ENCODE results near the gene LGR6. TPM values are rescaled to one million over a fixed set of nuclear protein-coding genes. Genes with fewer than 3 reads are reported as not detected.

LGR6 gene
- total RNA-seq, 1 experiment from 2014 or later, result 1.0 TPM

DNA sequence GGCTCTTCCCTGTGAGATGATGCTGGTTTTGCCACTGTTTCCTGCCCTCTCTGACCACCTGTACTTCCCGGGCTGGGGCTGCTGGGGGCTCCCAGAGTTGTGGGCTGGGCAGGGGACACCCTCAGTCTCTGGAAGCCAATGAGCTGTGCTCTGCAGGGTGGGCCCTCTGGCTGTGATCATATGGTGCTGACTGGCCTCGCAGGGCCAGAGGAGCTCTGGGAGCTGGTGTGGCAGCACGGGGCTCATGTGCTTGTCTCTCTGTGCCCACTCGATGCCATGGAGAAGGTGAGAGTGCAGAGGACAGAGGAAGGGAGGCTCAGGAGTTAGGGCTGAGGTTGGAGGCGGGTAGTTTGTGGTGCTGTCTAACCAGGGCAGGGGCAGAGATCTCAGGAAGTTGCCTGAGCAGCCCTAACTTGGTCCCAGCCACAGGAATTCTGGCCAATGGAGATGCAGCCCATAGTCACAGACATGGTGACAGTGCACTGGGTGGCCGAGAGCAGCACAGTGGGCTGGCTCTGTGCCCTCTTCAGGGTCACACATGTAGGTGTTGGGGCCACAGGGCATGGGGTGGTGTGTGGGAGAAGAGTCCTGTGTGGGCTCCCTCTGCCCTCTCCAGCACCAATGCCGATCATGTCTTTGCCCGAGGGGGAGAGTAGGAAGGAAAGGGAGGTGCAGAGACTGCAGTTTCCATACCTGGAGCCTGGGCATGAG lies 5.7 kb upstream of the LGR6 start:
- no peak overlapping the region for H2BK5ac ChIP-seq (ENCODE audit: insufficient read length, low read length)
- H4K5ac ChIP-seq (ENCODE audit: insufficient read length, low read depth, low read length), result no peak overlapping the region
- no peak overlapping the region for H3K27ac ChIP-seq (ENCODE audit: insufficient read length, low read depth, low read length)
- no peak overlapping the region for H3K4me2 ChIP-seq (ENCODE audit: insufficient read depth, insufficient read length, low read length)
- H4K20me1 ChIP-seq (ENCODE audit: control insufficient read depth, insufficient read depth, insufficient read length), result no peaks in the 10 kb centered on the region
- H3K18ac ChIP-seq (ENCODE audit: insufficient read length, low read depth, low read length), result no peak overlapping the region
- H3K4ac ChIP-seq (ENCODE audit: low read depth, low read length), result no peak overlapping the region
- no peak overlapping the region for H2AK5ac ChIP-seq (ENCODE audit: insufficient read length, low read length)
- H2AFZ ChIP-seq (ENCODE audit: low read length), result no peak overlapping the region
- H3K9ac ChIP-seq (ENCODE audit: extremely low read depth, insufficient read length, low read length), result no peak overlapping the region
- no peaks in the 10 kb centered on the region for H3K27me3 ChIP-seq (ENCODE audit: insufficient read depth, low read length)
- peaks cover 3% of the 10 kb centered on the region; the same call in 1 of the 2 replicates for H3K4me1 ChIP-seq (ENCODE audit: insufficient read depth, low read length)
- H2BK12ac ChIP-seq (ENCODE audit: insufficient read length, low read depth, low read length), result no peak overlapping the region
- no peak overlapping the region for H4K8ac ChIP-seq (replicated peaks; ENCODE audit: insufficient read length, low read depth, low read length)
- H2BK120ac ChIP-seq (ENCODE audit: low read depth, low read length, poor library complexity, severe bottlenecking), result no peak overlapping the region
- H4K91ac ChIP-seq (ENCODE audit: insufficient read length, low read depth, low read length), result no peak overlapping the region
- no CpG with 5 or more reads among the region's 8 CpGs for WGBS (ENCODE audit: extremely low coverage, insufficient read length, low lambda C conversion rate)
- H3K23me2 ChIP-seq (ENCODE audit: insufficient read length, low read depth, low read length, poor library complexity, severe bottlenecking), result no peaks in the 10 kb centered on the region
- no peak overlapping the region for H3K14ac ChIP-seq (ENCODE audit: insufficient read depth, low read length)
- no peaks in the 10 kb centered on the region; a peak in 1 of 7 replicates for H3K36me3 Mint-ChIP-seq (ENCODE audit: insufficient read depth in 1 of 3, low read depth in 3 of 3)
- no peaks in the 10 kb centered on the region for H3K79me2 ChIP-seq (ENCODE audit: insufficient read depth, low read length)
- H2BK15ac ChIP-seq (ENCODE audit: low read depth, low read length), result no peak overlapping the region
- peaks cover 15 to 24% of the 10 kb centered on the region in 2 experiments for H3K4me1 Mint-ChIP-seq
- no peak overlapping the region for H2BK20ac ChIP-seq (ENCODE audit: low read depth, low read length, poor library complexity, severe bottlenecking)
- H3K9me3 Mint-ChIP-seq, result no peaks in the 10 kb centered on the region; a peak in 2 of 5 replicates
- DNase-seq, result no peak
- peak overlapping the region in 1 of 2 experiments; percentile 35; a peak in 1 of 5 replicates for H3K4me3 Mint-ChIP-seq
- peak overlapping the region in 2 of 3 experiments; percentile 62 to 70; a peak in 1 of 7 replicates for H3K27ac Mint-ChIP-seq
- no peaks in the 10 kb centered on the region for H3K9me3 ChIP-seq (ENCODE audit: control insufficient read depth, low read depth, low read length)
- H3K79me1 ChIP-seq (ENCODE audit: insufficient read depth, low read depth, low read length, poor library complexity, severe bottlenecking), result no peaks in the 10 kb centered on the region
- TF ChIP-seq, protein P1, sequence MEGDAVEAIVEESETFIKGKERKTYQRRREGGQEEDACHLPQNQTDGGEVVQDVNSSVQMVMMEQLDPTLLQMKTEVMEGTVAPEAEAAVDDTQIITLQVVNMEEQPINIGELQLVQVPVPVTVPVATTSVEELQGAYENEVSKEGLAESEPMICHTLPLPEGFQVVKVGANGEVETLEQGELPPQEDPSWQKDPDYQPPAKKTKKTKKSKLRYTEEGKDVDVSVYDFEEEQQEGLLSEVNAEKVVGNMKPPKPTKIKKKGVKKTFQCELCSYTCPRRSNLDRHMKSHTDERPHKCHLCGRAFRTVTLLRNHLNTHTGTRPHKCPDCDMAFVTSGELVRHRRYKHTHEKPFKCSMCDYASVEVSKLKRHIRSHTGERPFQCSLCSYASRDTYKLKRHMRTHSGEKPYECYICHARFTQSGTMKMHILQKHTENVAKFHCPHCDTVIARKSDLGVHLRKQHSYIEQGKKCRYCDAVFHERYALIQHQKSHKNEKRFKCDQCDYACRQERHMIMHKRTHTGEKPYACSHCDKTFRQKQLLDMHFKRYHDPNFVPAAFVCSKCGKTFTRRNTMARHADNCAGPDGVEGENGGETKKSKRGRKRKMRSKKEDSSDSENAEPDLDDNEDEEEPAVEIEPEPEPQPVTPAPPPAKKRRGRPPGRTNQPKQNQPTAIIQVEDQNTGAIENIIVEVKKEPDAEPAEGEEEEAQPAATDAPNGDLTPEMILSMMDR (conservative IDR thresholded peaks at IDR 0.05), result no peak
- H3K56ac ChIP-seq (ENCODE audit: insufficient read length, low read depth, low read length), result no peak overlapping the region
- H3K23ac ChIP-seq (ENCODE audit: insufficient read length, low read depth, low read length), result no peak overlapping the region
- H3K27me3 Mint-ChIP-seq (ENCODE audit: low read depth), result peaks cover 18% of the 10 kb centered on the region
- H3T11ph ChIP-seq (ENCODE audit: low read length), result no peak overlapping the region

Measured in H9 (cell line).